Measurements from ENCODE around the gene SLC5A10. TPM values are rescaled to one million over a fixed set of nuclear protein-coding genes. Genes with fewer than 3 reads are reported as not detected.

Gene SLC5A10
- total and polyA plus RNA-seq, 7 donors, result 0.19 TPM; not detected in 6

DNA sequence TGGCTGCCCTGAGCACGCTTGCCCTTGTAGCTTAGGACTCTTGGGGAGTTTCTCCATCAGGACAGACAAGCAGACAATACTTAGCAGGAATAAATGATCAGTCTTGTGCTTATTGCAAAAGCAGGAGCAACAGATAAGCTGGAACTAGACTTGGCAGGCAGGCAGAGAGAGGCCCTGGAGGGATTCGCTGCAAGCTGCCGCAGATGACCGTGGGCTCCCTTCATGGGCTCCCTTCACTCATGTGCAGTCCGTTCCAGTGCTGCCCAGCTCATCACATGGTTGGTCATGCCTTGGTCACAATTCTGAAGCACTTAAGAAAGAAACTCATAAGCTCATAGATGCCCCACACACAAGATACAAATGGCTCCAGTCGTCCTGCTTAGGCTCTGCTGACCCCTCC is 2.4 kb upstream of the SLC5A10 start:
- H3K4me1 ChIP-seq, result no peaks in the 10 kb centered on the region
- no peaks in the 10 kb centered on the region for H3K27me3 ChIP-seq
- no peaks in the 10 kb centered on the region for H3K36me3 ChIP-seq
- no peak for TF ChIP-seq POLR2A (IDR thresholded peaks at IDR 0.05)
- no peak for TF ChIP-seq POLR2AphosphoS5 (IDR thresholded peaks at IDR 0.05)
- no peak for TF ChIP-seq CTCF (IDR thresholded peaks at IDR 0.05)
- TF ChIP-seq EP300 (IDR thresholded peaks at IDR 0.05), result no peak
- intact Hi-C loops (cut with DNase I), result no loop called here
- no peaks in the 10 kb centered on the region for H3K9me3 ChIP-seq
- 87 to 90% methylated on average over 6 of the region's 6 CpGs for WGBS, 2 donors
- no peak overlapping the region for H3K27ac ChIP-seq
- DNase-seq, result no peak
- H3K4me3 ChIP-seq, result no peak overlapping the region

- H3K9me3 ChIP-seq, result no peaks in the 10 kb centered on the region
- no peak for DNase-seq
- H3K36me3 ChIP-seq, result no peaks in the 10 kb centered on the region
- 71 to 82% methylated on average over 4 of the region's 4 CpGs for WGBS, 2 donors
- H3K27ac ChIP-seq, result no peak overlapping the region
- TF ChIP-seq POLR2A (IDR thresholded peaks at IDR 0.05) (no peak), CTCF (IDR thresholded peaks at IDR 0.05) (no peak), EP300 (IDR thresholded peaks at IDR 0.05) (no peak), POLR2AphosphoS5 (IDR thresholded peaks at IDR 0.05) (no peak)
- intact Hi-C loops (cut with DNase I), result no loop called here
- no peaks in the 10 kb centered on the region for H3K4me1 ChIP-seq
- no peak overlapping the region for H3K4me3 ChIP-seq
- no peaks in the 10 kb centered on the region for H3K27me3 ChIP-seq
Observed at GRCh38 chr17:18950346-18950745, 1.6 kb upstream of the SLC5A10 start.

DNA sequence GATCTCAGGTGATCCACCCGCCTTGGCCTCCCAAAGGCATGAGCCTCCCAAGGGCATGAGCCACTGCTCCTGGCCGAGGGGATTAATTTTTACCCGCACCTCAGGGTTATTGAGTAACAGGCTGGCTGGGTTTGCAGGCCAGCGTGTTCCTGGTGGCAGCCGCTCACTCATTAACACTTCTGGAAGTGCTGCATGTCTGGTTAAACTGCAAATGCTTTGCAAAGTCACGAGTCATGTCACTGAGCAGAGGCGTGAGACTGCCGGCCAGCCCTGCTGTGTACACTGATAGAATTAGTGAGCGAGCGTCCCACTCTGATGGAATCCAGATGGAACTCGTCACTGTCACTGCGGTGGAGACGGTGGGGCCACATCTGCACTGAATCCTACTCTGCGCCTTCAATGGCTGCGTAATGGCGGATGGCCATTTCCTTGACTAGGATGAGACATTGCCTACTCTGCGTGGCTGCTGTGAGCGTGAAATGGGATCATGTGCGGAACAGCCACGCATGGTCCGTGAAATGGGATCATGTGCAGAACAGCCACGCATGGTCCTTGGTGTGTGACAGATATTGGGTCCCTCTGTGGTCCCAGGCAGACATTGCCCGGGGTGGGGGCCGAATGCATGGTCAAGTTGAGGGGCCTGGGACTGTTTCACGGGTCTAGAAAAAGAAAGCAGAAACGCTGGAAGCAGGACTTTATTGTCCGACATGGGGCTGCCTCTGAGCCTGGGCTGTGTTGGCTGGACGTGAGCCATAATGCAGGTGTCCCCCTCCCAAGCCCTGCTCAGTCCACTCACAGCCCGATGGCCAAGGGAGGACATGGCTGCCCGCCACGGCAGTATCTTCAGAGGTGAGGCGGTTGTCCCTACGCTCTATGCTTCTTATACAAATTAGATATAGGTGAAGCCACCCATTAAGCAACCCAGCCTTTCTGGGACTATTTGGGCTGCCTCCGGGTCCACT is 740 bp upstream of the SLC5A10 start:
- Histone ChIP-seq H3K27ac (no peak overlapping the region), H3K36me3 (no peaks in the 10 kb centered on the region), H3K4me1 (no peaks in the 10 kb centered on the region), H3K4me3 (no peak overlapping the region), H3K27me3 (no peaks in the 10 kb centered on the region), H3K9me3 (no peaks in the 10 kb centered on the region)
- intact Hi-C loops (cut with DNase I), result no loop called here
- DNase-seq, result no peak
- TF ChIP-seq CTCF (IDR thresholded peaks at IDR 0.05) (no peak), POLR2AphosphoS5 (IDR thresholded peaks at IDR 0.05) (no peak), POLR2A (IDR thresholded peaks at IDR 0.05) (no peak), EP300 (IDR thresholded peaks at IDR 0.05) (no peak)
- WGBS, 2 donors, result 80 to 81% methylated on average over 34 of the region's 34 CpGs

- no peak for DNase-seq
- no peak overlapping the region for H3K27ac ChIP-seq
- intact Hi-C loops (cut with DNase I), result no loop called here
- 77 to 90% methylated on average over 14 of the region's 14 CpGs for WGBS, 2 donors
- H3K4me1 ChIP-seq, result no peaks in the 10 kb centered on the region
- H3K9me3 ChIP-seq, result no peaks in the 10 kb centered on the region
- TF ChIP-seq POLR2AphosphoS5 (IDR thresholded peaks at IDR 0.05), result no peak
- TF ChIP-seq EP300 (IDR thresholded peaks at IDR 0.05), result no peak
- TF ChIP-seq CTCF (IDR thresholded peaks at IDR 0.05), result no peak
- TF ChIP-seq POLR2A (IDR thresholded peaks at IDR 0.05), result no peak
- no peak overlapping the region for H3K4me3 ChIP-seq
- no peaks in the 10 kb centered on the region for H3K36me3 ChIP-seq
- no peaks in the 10 kb centered on the region for H3K27me3 ChIP-seq
Observed at GRCh38 chr17:18953231-18953728, 1.3 kb downstream of the SLC5A10 start.
